Right renal pelvis (tissue), 4 donors: ENCODE measurements around the gene FRS3. TPM values are rescaled to one million over a fixed set of nuclear protein-coding genes. Genes with fewer than 3 reads are reported as not detected.

Experiments used
- DNase-seq, 4 donors: peaks; one replicate each; pipeline ENCODE4 v3.0.0-alpha.2; 2013; ENCODE audit warnings: low read depth in 4 of 4, low spot score in 3 of 4, missing footprints in 1 of 4
- polyA plus RNA-seq, 4 donors: library from polyadenylated mRNA; unstranded; fragments of 120-200 nt; gene quantifications; one replicate each; pipeline ENCODE4 v1.2.1, GENCODE V29; 2013; ENCODE audit not compliant: insufficient read length in 4 of 4

FRS3 gene
- polyA plus RNA-seq, 4 donors, result 5.7 to 8.0 (median 6.6) TPM

DNA sequence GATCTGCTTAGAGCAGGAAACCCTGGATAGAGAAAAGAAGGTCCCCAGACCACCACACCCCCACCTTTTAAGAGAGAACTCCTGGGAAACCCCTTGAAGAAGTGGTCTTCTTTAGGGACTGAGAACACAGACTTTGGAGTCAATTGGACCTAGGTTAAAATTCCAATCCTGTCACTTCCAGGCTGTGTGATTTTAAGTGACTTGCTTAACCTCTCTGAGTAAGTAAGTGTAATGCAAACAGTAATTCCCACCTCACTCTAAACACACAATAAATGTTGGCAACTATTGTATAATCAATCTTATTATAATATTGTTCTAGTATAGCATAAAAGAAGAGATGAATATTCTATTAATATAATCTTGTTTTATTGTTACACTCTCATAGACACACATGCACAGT, 47.6 kb downstream of the FRS3 start:
- DNase-seq, result no peak

DNA sequence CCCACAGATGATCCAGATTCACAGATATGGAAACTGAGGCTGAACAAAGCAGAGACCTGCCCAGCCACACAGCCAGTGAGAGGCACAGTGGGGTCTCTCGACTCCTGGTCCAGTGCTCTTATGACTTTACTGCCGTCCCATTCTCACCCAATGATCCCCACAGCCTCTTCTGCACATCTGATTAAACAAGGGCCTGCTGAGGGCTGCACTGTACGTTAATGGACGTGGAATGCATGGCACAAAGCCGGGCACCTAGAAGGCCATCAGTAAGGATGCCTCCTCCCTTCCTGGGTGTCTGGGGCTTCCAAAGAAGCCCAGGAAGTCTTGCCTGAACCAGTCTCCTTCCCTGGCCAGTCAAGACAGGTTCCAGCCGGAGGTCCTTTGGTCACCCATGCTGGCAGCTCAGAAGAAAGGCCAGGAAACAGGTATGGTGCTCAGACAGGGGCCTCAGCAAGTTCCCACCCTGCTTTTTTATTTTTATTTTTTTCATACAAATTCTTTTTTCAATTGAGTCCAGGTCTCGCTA, 48.1 kb downstream of the FRS3 start:
- DNase-seq, result no peak

DNA sequence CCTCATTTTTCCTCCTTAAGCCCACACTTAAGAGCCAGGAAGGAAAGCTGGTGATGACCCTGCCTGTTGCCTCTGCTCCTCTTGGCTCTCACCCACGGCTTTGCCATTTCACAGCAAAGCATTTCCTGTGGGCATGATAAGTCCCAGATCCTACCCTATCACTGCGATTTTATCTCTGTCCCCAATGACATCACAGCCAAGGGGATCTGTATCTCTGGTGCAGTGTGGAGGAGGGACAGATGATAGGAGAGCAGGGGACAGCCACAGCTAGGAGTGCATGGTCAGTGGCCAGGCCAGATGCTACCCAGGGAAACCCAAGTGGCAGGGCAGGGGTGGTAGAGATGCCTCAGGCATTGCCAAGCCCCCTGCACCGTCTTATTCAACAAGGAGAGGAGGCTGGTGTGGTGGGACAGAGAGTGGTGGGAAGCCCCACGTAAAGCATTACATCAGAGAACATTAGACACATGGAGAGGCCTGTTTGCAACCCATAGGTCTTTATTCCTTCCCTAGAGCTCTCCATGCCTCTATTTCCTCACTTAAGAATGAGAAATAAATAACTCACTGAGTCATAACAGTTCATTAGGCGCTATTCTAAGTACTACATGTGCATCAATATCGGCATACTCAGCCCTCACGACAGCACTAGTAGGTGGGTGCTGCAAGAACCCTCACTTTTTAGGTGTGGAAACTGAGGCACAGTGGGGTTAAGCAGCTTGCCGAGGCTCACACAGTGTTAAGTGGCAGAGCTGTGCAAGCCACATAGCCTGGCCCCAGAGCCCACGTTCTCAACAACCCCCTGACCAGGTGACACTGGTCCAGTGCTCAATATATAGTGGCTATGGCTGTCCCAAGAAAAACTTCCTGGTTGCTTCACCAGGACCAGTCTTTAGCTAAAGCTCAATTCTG, 48.9 kb downstream of the FRS3 start:
- no peak for DNase-seq

DNA sequence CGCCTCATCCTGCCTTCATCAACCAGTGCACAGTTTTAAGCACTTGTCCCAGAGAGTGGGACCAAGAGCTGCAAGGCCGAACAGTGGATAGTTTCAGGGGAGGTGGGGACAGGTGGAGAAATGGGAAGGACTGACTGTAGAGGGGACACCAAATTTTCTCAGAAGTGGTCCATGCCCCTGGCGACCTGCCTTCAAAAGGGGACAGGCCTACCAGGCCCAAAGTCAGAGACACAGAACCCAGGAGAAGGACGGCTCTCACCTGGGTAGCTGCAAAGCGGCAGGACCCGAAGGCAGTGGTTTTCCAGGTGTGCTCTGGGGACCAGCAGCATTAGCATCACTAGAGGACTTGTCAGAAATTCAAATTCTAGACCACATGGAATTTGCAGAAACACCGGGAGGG, 50.1 kb downstream of the FRS3 start:
- no peak for DNase-seq

DNA sequence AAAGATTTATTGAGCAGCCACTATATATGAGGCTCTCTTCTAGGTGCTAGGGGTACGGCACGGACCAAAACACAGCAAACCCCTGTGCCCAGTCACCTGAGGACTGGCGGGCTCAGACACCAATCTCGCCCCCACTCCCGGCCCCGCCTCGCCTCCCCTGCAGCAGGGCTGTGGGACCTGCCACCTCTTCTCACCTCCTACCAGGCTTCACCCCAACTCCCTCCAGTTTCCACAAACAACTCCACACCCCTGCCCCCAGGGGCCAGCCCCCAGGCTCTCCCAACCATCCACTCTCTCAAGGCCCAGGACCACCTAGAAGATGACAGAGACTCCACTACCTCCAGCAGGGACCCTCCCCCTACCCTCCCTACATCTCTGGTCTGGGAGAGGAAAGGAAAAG, 50.7 kb downstream of the FRS3 start:
- no peak for DNase-seq

DNA sequence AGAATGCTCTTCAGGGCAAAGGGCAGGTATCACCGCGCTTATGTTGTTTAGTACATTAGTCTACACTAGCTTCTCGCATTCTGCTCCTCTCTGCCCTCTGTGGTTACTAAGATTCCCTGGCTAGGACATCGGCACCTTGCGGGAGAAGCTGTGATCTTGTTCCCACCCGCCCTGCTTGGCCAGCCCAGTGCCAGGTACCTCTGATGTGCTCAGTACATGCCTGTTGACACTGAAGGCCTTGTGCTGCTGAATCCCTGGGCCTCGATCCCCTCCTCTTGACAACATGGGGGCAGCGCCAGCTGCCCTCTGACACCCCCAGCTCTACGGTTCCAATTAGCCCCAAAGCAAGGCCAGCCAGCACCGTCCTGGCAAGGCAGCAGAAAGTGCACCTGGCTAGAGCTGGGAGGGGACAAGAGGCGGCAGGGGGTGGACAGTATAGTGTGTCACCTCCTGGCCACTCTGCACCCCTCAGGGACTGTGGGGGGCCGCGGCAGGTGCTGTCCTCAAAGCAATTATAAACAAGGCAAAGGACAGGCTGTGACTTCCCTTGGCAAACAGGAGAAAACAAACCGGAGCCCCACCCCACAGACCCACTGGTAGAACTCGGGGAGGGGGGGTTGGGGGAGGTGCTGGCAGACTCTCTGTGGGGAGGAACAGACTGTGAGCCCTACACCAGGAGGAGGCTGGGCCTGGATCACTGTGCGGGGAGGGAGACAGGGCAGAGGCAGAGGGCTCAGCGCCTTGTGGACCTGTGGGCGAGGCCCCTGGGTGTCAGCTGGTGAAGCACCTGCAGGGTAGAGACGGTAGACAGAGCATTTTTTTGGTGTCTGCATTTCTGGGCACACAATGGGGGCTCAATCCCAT, 51.4 kb downstream of the FRS3 start:
- no peak for DNase-seq

DNA sequence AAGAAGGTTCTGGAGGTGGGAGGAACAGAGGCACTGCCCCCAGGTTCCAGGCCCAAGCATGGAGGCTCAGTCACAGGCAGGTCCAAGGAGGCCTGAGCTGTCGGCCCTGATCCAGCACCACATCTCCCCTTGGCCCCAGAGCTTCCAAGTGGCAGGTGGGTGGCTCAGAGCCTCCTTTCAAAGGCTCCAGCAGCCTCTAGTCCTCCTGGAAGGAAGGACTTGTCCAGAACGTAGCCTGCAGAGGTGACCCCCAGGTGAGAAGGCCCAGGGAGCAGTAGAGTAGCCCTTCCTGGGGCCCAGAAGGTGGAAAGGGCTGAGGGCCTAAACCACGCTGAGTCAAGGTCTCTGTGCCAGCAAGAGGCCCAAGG, 52.0 kb downstream of the FRS3 start:
- DNase-seq, result no peak

DNA sequence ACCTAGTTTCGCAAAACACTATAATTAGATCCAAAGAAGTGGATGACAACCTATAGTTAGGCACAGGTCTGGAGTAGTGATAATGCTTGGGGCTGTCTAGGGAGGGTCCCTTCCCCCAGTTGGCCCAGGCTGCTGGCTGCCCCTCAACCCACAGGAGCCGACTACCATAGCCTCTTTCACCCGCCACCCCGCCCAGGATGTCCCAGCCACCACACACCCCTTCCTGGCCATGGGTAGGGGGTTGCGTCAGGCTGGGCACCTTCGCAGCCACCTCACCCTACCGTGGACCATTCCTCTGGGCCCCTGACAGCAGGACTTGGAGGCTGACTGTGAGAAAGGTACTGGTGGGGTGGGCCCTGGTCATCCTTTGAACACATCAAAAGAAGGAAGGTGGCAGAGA, 52.8 kb downstream of the FRS3 start:
- no peak for DNase-seq

DNA sequence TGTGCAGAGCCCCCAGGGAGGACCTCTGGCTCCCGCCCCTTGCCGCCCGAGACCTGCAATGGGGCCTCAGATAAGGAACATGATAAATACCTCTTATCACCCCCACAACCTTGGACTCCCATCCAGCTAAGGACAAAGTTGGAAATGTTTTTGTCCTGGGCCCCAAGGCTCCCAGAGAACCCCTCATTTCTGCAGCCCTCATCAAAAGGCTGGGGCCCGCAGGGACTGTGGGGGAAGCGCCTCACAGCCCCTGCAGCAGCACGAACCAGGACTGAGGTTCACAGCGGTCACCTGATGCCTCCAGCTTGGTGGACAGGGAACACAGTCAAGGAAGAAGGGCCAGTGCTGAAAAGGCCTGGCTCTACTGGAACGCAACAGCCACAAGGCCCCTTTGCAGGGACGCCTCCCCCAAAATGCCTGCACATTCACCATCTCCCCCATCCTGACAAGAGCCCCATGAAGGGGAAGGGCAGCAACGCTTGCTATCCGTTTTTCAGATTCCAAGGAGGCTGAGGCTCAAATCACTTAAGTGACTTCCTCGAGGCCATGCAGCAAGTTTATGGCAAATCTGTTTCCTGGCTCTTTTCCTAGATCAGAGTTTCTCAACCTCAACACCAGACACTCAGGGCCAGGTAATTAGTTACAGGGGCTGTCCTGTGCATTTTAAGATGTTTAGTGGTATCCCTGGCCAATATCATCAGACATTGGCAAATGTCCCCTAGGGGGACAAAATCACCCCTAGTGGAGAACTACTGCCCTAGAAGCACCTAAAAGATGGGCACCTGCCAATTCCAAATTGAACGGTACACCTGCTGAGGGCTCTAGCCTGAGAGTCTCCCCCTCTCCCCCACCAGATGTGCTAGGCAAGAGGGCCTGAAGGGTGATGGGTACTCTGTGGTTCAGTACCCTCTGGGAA, 54.9 kb downstream of the FRS3 start:
- no peak for DNase-seq

DNA sequence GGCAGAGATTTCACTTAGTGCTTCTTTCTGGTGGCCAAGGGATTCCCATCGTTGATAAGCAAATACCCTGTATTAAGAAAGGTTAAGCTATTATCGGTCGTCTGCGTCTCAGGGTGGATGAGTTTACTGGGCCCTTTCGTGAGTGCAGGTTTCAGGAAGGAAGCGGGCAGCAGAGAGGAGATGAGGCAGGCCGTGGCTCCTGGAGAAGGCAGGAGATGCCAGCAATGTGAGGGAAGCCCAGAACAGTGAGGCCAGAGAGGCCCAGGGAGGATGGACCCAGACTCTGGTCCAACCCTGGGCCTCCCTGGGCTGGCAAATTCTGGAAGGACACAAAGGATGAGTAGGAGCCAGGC, 55.5 kb downstream of the FRS3 start:
- no peak for DNase-seq

DNA sequence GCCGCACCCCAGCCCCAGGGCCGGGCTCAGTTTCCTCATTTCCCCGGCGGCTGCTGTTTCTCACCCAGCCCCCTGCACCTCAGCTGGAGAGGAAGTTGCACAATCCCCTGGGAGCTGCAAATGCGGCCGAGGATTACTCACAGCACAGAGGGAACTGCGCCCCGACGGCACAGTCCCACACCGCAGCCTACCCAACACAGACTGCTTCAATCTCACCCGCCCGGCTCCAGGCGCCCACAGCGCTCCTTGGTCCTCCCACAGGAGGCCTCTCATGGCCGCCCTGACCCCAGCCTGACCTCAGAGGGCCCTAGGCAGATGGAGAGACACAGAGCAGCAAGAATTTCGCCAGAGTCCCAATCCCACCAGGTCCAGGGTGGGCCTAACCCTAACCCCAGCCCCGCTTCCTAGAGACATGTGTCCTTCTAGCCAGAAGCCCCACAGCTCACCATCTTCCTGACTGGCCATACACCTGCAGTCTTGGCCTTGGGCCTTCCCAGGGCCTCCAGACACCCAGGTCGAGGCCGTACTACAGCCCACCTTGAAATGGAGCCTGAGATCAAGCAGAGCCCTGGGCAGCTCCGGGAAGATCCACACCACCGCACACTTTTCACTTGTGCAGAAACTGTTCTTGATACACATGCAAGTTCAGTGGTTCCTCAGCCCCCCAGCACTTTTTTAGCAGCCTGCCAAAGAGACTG, 56.0 kb downstream of the FRS3 start:
- DNase-seq, result no peak

DNA sequence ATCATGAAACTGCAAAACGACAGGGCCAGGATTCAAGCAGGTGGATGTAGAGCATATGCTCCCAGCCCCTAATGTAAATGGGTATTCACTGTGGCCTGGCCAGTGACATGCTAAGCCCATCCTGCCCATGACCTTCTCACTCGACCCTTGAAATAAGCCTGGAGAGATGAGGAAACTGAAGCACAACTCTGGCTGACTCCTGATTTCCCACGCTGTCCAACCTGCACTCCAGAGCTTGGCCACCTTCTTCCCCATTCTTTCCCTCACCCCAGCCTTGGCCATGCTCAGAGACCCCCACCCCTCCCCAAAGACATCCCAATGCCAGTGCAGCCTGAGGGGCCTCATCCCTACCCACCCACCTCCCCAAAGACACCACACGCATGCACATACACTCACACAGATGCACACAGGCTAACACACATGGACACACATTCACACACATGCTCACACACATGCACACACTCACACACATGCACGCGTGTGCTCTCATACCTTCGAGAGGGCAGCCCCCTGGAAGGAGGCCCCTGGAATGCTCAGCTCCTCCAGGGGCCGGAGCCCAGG, 56.7 kb downstream of the FRS3 start:
- no peak for DNase-seq

DNA sequence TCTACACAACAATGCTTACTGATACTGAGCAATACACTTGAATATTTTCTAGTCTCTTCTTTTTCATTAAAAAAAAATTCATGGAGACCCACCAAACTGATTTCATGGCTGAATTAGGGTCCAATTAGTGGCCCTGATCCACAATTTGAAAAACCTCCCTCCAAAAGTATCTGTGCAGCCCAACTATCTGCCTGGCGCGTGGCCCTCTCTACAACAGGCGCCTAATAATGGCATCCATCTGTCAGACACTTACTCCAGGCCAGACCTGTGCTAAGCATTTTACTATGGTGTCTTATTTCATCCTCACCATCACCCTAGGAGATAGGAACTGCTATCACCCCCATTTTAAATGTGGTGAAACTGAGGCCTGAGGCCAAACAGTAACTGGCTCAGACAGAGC, 58.3 kb downstream of the FRS3 start:
- DNase-seq, result no peak

DNA sequence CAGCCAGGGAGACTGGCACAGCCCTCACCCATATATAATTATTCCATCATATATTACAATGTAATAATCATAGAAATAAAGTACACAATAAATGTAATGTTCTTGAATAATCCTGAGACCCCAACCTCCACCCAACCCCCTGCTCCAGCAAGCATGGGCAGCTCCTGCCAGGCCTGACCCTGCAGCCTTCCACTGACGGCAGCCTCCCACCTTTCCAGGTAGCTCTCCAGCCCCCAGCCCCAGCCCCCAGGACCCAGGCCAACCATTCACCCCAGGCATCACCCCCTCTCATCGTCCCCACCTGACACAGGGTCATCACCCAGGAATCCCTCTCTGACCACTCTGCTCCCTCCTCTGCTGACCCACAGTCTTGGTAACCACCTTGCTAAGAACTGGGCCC, 58.9 kb downstream of the FRS3 start:
- DNase-seq, result no peak

DNA sequence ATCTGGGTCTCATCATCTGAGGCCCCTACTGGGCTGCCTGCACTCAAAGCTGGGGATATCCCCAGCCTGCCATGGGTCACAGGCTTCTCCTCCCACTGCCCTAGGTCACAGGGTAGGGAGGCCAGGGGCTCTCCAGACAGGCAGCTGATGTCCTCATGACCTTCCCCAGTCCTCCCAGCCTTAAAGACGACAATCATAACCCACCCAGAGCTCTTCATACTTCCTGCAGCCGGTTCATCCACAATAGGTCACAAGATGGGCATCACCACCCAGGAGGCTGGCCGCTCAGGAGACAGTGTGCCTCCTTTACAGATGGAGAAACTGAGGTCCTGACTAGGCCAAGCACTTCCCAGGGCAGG, 59.5 kb downstream of the FRS3 start:
- DNase-seq, result no peak

Other genes with a start within 250 kb of the FRS3 start
- gene FOXP4, start 233.5 kb downstream of the FRS3 start, polyA plus RNA-seq, result 10 to 100 TPM; 31.5 to 43.5 (median 33.7) TPM
- gene MDFI, start 141.4 kb downstream of the FRS3 start, polyA plus RNA-seq, result 10 to 100 TPM; 39.6 to 48.8 (median 44.3) TPM
- gene TFEB, start 44.3 kb downstream of the FRS3 start, polyA plus RNA-seq, result 10 to 100 TPM in 2 of 4 donors, 1 to 10 TPM in 2; 9.4 to 11.7 (median 10.5) TPM
- gene PGC, start 32.5 kb downstream of the FRS3 start, polyA plus RNA-seq, result under 1 TPM in 2 of 4 donors, not detected in 2; 0.17 to 0.30 TPM
- 10 to 100 TPM in 1 of 4 donors, 1 to 10 TPM in 3; 2.8 to 11.5 (median 3.6) TPM for gene PRICKLE4, start 882 bp upstream of the FRS3 start, polyA plus RNA-seq
- 100 to 1,000 TPM; 241 to 253 (median 247) TPM for gene TOMM6, start 7.8 kb upstream of the FRS3 start, polyA plus RNA-seq
- 10 to 100 TPM in 3 of 4 donors, 1 to 10 TPM in 1; 9.5 to 12.4 (median 11.6) TPM for gene USP49, start 115.5 kb upstream of the FRS3 start, polyA plus RNA-seq
- 10 to 100 TPM; 40.5 to 43.2 (median 41.6) TPM for gene MED20, start 141.2 kb upstream of the FRS3 start, polyA plus RNA-seq
- gene BYSL, start 141.6 kb upstream of the FRS3 start, polyA plus RNA-seq, result 10 to 100 TPM; 26.3 to 32.1 (median 30.7) TPM
- 10 to 100 TPM; 28.1 to 32.8 (median 29.8) TPM for gene CCND3, start 161.9 kb upstream of the FRS3 start, polyA plus RNA-seq